GM23338 (cell line): ENCODE data around the gene HOXA3. TPM values are rescaled to one million over a fixed set of nuclear protein-coding genes. Genes with fewer than 3 reads are reported as not detected.

Experiments used
- ATAC-seq: fragments of 200-7000 bp; cut with Tn5 transposase; 3 replicates; pipeline ENCODE4 v1.9.1; 2020
- DNase-seq: peaks from one replicate; pipeline ENCODE4 v3.0.0-alpha.2; 2015; ENCODE audit warnings: low spot score
- H2AFZ ChIP-seq: fragments of 200-600 bp; sonication (generic); 2 replicates; pipeline ENCODE4 v1.8.0; 2016; ENCODE audit warnings: antibody characterized with exemption, mild to moderate bottlenecking, moderate library complexity
- H3F3A ChIP-seq: fragments of 200-600 bp; sonication (generic); replicated peaks from 2 replicates; pipeline ENCODE4 v1.8.0; 2017; ENCODE audit warnings: antibody characterized with exemption, mixed run types, low read depth
- H3K27ac ChIP-seq: fragments of 200-600 bp; sonication (generic); 2 replicates; pipeline ENCODE4 v1.6.1; 2016; ENCODE audit warnings: low read depth
- H3K27me3 ChIP-seq: fragments of 200-600 bp; sonication (generic); 2 replicates; pipeline ENCODE4 v1.8.0; 2016; ENCODE audit warnings: mild to moderate bottlenecking, mixed run types, moderate library complexity; ENCODE audit not compliant: insufficient read depth
- H3K36me3 ChIP-seq: fragments of 200-600 bp; sonication (generic); 2 replicates; pipeline ENCODE4 v1.8.0; 2016; ENCODE audit warnings: mild to moderate bottlenecking; ENCODE audit not compliant: insufficient read depth
- H3K4me1 ChIP-seq: fragments of 200-600 bp; sonication (generic); 2 replicates; pipeline ENCODE4 v1.8.0; 2016; ENCODE audit warnings: mild to moderate bottlenecking, moderate library complexity; ENCODE audit not compliant: insufficient read depth
- H3K4me2 ChIP-seq: fragments of 200-600 bp; sonication (generic); 2 replicates; pipeline ENCODE4 v1.7.1; 2017; ENCODE audit warnings: mixed run types
- H3K4me3 ChIP-seq: fragments of 200-600 bp; sonication (generic); 2 replicates; pipeline ENCODE4 v1.6.1; 2016; ENCODE audit warnings: mixed run types
- H3K79me2 ChIP-seq: fragments of 200-600 bp; sonication (generic); replicated peaks from 2 replicates; pipeline ENCODE4 v1.8.0; 2017; ENCODE audit warnings: mild to moderate bottlenecking; ENCODE audit not compliant: insufficient read depth
- H3K9me2 ChIP-seq: fragments of 200-600 bp; sonication (generic); 2 replicates; pipeline ENCODE4 v1.8.0; 2017; ENCODE audit not compliant: insufficient read depth
- H4K20me1 ChIP-seq: fragments of 200-600 bp; sonication (generic); replicated peaks from 2 replicates; pipeline ENCODE4 v1.8.0; 2017; ENCODE audit warnings: mild to moderate bottlenecking; ENCODE audit not compliant: insufficient read depth
- H3K27ac Mint-ChIP-seq: 2 replicates; pipeline ENCODE4 v1.8.0; 2020; ENCODE audit warnings: inconsistent platforms, mild to moderate bottlenecking, moderate library complexity, mixed read lengths
- H3K27me3 Mint-ChIP-seq: 3 replicates; pipeline ENCODE4 v1.8.0; 2022; ENCODE audit warnings: low read depth, mild to moderate bottlenecking, moderate library complexity, mixed read lengths, inconsistent platforms; ENCODE audit not compliant: insufficient read depth, poor library complexity
- H3K36me3 Mint-ChIP-seq: 3 replicates; pipeline ENCODE4 v1.8.0; 2021; ENCODE audit warnings: low read depth, mild to moderate bottlenecking, inconsistent platforms, moderate library complexity, mixed read lengths
- H3K4me1 Mint-ChIP-seq: 3 replicates; pipeline ENCODE4 v1.8.0; 2020; ENCODE audit warnings: mild to moderate bottlenecking, inconsistent platforms, mixed read lengths
- H3K4me3 Mint-ChIP-seq: 3 replicates; pipeline ENCODE4 v1.8.0; 2021; ENCODE audit warnings: moderate library complexity, mild to moderate bottlenecking, inconsistent platforms, mixed read lengths
- H3K9me3 Mint-ChIP-seq: 3 replicates; pipeline ENCODE4 v1.8.0; 2020; ENCODE audit warnings: moderate library complexity, mild to moderate bottlenecking, inconsistent platforms, mixed read lengths
- ETS1 ChIP-seq: IDR thresholded peaks from 2 replicates; pipeline ENCODE4 v1.6.1; 2016; ENCODE audit warnings: antibody characterized with exemption
- EZH2 ChIP-seq: fragments of 200-600 bp; sonication (generic); IDR thresholded peaks from one replicate; pipeline ENCODE4 v1.8.0; 2017; ENCODE audit warnings: antibody characterized with exemption, mild to moderate bottlenecking, low read depth; ENCODE audit not compliant: unreplicated experiment
- EZH2phosphoT487 ChIP-seq: fragments of 200-600 bp; sonication (generic); IDR thresholded peaks from one replicate; pipeline ENCODE4 v1.8.1; 2018; ENCODE audit warnings: antibody characterized with exemption; ENCODE audit not compliant: unreplicated experiment
- NANOG ChIP-seq: IDR thresholded peaks from 2 replicates; pipeline ENCODE4 v1.6.1; 2016; ENCODE audit warnings: antibody characterized with exemption, borderline replicate concordance
- POLR2AphosphoS5 ChIP-seq: IDR thresholded peaks from 2 replicates; pipeline ENCODE4 v1.6.1; 2016; ENCODE audit warnings: antibody characterized with exemption, low read depth
- REST ChIP-seq: IDR thresholded peaks from one replicate; pipeline ENCODE4 v1.6.1; 2018; ENCODE audit warnings: antibody characterized with exemption; ENCODE audit not compliant: unreplicated experiment
- STAT1 ChIP-seq: IDR thresholded peaks from one replicate; pipeline ENCODE4 v1.6.1; 2016; ENCODE audit warnings: antibody characterized with exemption; ENCODE audit not compliant: unreplicated experiment
- ZNF462 ChIP-seq: fragments of 250-450 bp; sonication (Bioruptor Pico); IDR thresholded peaks from 2 replicates; pipeline ENCODE4 v1.5.0; 2020; ENCODE audit warnings: mild to moderate bottlenecking, moderate library complexity
- polyA plus RNA-seq: library from polyadenylated mRNA; unstranded; fragments of >200 nt; fragmentation: Nextera tagmentation; extraction: Ambion mirVana; gene quantifications from 2 replicates; pipeline ENCODE4 v1.2.1, GENCODE V29; 2016
- total RNA-seq: library from RNA; depleted of rRNA; stranded (reverse); fragments of >200 nt; shearing (Covaris generic); gene quantifications from 2 replicates; pipeline ENCODE4 v1.2.3, GENCODE V29; 2014

The HOXA3 gene
- total and polyA plus RNA-seq, 2 experiments from 2014 or later: not detected

GRCh38 chr7:27122077-27122910 is 30.1 kb downstream of the HOXA3 start:
- Mint-ChIP-seq H3K27me3 (peaks cover 100% of the 10 kb centered on the region), H3K36me3 (no peaks in the 10 kb centered on the region), H3K4me1 (peaks cover 16% of the 10 kb centered on the region), H3K9me3 (peaks cover 6% of the 10 kb centered on the region; the same call in 1 of the 3 replicates), H3K4me3 (no peak overlapping the region), H3K27ac (no peak overlapping the region)
- Histone ChIP-seq H3K4me1 (peaks cover 24% of the 10 kb centered on the region), H3K79me2 (no peaks in the 10 kb centered on the region), H3K27me3 (peaks cover 100% of the 10 kb centered on the region), H3K4me3 (peak overlapping the region; percentile 32), H3K9me2 (no peaks in the 10 kb centered on the region), H2AFZ (no peak overlapping the region), H3K27ac (no peak overlapping the region), H3K4me2 (peak overlapping the region; percentile 42; the same call in 1 of the 2 replicates), H3F3A (peaks cover 55% of the 10 kb centered on the region), H3K36me3 (no peaks in the 10 kb centered on the region), H4K20me1 (peaks cover 65% of the 10 kb centered on the region)
- TF ChIP-seq ETS1 (no peak), STAT1 (no peak), NANOG (no peak), POLR2AphosphoS5 (no peak), EZH2 (peak; percentile 92), ZNF462 (no peak), REST (no peak), EZH2phosphoT487 (peak; percentile 96)
- peak; percentile 14 for ATAC-seq
- DNase-seq: peak; percentile 47
